IPS-NIHi7 (cell line): ENCODE data around the gene FAM81B.

Experiments
- DNase-seq: peaks from one replicate; pipeline ENCODE4 v3.0.0; 2012; ENCODE audit warnings: mixed read lengths; ENCODE audit errors: extremely low spot score

FAM81B gene

DNA sequence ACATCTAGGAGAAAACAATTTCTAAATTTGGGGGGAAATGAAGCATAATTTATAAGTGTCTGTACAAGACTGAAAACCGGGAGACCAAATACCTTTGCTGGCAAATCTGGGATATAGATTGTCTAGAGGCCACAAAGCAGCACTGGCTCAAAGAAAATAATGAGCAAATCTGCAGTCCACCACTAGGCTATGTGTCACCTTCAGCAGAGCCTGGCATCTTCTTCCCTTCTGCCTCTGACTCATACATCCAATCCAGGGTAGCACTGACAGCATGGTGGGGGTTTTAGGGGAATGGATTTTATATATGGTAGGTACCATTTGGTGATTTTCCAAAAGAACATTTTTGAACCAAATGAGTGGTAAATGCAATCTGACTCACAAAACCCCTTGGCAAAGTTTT is 12.8 kb downstream of the FAM81B start:
- no peak for DNase-seq

DNA sequence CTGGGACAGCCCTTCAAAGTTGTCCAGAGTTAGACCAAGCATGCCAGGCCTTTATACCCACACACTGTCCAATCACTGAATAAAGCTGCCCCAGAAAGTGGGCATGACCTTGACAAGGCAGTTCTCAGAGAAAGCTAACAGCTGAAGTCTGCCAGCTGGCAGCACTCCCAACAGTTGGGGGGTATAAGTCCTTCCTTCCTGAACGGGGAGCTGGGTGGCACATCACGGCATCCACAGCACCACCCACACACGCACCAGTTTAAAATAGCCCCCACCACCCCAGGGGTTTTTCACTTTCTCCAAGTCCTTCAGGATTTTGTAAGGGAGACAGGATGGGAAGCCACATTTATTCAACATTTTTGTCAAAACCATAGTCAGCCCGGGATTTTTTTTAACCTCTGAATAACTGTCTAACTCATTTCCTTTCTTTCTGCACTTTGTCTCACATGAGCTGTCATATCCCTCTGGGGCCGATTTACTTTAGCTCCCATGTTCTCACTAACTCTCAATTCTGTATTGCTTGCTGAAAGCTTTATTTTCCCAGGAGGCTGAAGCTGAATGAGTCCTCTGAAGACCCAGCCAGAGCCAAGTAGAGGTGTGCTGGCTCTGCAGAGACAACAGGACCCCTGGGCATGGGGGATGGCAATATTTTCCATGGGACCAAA is 15.4 kb downstream of the FAM81B start:
- no peak for DNase-seq

DNA sequence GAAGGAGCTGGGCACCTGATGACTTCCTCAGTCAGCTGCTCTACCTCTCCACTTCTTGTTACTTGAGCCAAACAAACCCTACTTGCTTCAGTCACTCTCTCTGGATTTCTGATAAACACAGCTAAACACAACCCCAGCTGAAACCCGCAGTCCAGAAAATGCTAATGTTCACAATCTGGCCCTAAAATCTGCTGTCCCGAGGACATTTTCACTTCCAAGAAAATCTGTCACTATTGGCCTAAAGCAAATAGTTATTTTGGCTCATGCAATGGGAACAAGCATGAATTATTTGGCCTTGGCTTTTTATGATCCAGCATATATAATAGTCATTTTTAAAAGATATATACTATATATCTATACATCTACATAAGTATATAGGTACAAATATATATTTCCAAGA is 19.1 kb downstream of the FAM81B start:
- DNase-seq, result no peak

DNA sequence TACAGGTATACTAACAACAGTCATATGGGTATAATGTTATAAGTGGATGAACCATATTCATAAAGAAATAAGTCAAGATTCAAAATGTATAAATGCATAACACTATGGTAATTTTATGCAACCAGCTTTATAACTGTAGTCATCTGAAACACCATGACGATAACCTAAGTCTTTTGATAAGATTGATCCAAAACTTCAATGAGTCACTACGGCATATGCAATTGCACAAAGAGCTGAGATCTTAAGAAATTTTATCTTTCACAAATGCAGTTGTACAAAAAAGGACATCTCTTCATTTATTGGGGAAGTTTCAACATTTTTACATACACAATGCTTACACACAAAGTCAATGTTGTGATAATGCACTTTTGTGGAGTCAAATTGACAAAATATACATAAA is 20.3 kb downstream of the FAM81B start:
- no peak for DNase-seq

DNA sequence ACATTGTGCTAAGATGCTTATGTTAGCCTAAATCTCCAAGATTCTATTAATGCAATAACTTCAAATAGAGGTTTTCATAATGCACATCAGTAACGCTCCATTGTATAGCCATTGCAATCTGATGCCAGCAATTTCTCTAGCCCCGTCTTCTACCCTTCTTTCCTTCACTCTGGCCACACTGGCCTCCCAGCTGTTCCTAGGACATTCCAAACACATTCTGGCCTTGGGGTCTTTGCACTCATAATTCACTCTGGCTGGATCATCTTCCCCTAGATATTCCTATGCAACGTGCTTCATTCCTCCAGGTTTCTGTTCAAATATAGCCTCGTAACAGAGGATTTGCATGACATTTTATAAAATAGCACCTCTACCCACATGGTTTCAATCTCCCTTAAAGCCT is 23.3 kb downstream of the FAM81B start:
- DNase-seq, result no peak

DNA sequence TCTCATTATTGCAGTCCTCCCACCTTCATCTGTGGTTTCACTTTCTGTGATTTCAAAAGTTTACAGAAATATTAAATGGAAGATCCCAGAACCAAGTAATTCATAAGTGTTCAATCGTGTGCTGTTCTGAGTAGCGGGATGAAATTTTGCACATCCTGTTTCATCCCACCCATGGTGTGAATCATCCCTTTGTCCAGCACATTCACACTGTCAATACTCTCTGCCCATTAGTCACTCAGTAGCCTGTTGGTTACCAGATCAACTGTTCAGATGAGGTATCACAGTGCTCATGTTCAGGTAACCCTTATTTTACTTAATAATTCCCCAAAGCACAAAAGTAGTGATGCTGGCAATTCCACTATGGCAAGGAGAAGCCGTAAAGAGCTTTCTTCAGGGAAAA is 26.8 kb downstream of the FAM81B start:
- DNase-seq, result no peak

DNA sequence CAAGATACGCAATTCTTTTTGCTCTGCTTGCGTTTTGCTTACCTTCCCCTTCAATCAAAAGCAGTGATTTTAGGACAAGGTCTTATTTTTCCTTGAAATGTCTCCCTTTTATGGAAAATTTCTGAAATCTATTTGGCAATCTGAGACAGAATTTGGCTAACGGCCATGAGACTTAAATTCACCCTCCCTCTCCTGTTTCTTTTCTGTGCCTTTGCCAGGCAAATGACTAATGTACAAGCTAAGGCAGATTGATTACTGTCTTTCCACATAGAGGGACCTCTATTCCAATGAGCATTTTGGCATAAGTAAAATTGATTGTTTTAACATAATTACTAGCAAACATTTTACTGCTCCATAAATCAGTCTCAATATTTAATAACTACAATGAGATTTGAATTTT is 31.7 kb downstream of the FAM81B start:
- DNase-seq, result no peak

DNA sequence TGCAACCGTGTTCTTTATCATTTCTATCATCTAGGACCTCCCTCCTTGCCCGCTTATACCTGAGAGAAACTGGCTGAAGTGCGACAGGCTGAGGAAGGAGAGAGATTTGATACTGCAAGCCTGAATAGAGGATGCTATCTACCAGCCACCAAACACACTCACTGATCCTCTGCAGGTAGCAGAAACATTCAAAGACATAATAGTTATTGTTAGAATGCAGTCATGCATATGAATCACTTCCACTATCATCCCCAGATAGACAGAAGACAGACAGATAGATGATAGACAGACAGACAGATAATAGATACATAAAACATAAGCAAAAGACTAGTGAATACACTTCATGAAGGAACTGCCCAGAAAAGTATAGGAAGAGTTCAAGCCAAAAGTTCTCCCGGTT is 32.9 kb downstream of the FAM81B start:
- DNase-seq, result no peak

DNA sequence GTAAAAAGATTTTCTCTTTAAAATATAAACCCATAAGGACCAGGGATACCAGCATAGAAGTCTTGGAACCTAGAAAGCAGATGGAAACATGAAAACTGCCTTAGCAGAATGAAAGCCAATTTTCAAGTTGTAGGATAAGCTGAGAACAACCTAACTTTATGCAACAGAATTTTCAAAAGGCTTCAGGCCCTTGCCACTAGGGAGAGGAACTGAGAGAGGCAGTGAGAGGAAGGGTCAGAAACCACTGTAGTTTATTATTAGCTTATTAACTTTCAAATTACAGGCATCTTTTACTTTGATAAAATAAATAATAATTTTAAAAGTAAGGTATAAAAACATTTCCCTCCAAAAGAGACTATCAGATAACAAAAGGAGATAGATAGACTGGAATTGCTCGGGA is 33.4 kb downstream of the FAM81B start:
- DNase-seq, result no peak

DNA sequence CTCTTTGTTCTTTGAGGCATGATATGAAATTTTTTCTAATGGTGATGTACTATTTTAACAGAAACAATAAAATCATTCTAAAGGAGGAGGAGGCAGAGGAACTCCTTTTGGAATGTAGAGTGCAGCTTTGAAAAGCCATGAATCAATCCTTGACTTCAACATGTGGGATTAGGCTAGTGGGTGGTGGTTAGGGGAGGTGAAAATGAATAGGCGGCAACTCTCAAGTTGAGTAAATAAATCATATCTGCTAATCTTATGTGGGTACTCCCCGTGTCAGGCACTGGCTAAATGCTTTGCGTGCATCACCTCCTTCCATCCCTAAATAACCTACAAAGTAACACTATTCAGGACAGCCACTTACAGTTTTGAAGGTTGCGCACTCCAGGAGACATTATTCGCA is 35.1 kb downstream of the FAM81B start:
- DNase-seq, result no peak

DNA sequence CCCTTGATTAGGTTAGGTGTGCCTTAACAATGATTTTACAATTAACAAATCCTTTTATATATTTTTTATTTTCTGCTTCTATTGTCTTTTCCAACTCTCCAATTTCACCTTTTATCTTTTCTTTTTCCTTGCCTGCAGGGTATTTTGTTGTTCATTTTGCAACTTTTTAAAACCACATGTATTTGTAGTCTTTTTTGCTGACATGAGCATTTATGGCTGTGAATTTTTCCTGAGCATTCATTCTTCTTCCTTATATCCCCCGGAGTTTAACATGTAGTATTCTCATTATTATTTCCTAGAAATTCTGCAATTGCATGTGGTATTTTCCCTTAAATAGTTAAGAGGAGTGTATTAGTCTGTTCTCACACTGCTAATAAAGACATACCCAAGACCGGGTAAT is 41.6 kb downstream of the FAM81B start:
- no peak for DNase-seq

DNA sequence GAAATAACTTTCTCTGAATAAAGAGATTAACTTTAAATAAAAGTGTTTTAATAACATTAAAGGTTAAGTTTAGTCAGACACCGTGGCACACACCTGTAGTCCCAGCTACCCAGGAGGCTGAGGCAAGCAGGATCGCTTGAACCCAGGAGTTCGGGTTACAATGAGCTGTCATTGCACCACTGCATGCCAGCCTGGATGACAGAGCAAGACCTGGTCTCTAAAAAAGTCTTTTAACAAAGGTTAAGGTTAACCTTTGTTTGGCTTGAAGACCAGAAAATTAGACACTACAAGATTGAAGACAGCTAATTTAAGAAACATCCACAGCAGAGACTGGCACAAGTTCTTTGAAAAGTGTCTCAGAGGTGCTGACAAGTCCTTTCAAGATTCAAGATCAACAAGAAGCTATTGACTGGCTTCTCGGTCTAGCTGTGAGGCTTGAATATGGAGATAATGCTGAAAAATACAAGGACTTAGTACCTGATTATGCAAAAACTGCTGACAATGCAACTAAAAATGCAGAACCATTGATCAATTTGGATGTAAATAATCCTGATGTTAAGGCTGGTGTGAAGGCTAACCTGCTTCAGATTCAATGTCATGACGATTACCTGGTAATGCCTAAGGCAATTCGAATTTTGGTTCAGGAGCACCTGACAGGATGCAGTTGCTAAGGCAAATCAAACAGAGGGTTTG is 48.8 kb downstream of the FAM81B start:
- DNase-seq, result peak; percentile 32

DNA sequence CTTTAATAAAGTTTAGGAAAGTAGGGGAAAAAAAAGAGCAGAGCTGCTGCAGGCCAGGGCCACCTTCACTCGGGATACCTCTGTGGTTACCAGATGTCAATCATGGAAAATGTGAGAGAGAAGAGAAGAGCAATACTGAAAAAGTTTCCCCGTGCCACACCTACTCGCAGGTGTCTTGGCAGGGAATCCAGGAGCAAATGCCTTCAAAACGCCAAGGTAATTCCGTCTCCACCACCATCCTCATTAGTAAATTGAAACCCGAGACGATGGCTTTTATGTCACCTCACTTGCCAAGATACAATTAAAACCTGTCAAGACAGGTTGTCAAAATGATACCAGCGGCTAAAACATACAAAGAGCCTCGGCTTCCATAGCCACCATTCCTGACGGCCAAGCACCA is 49.7 kb downstream of the FAM81B start:
- DNase-seq, result peak; percentile 17

DNA sequence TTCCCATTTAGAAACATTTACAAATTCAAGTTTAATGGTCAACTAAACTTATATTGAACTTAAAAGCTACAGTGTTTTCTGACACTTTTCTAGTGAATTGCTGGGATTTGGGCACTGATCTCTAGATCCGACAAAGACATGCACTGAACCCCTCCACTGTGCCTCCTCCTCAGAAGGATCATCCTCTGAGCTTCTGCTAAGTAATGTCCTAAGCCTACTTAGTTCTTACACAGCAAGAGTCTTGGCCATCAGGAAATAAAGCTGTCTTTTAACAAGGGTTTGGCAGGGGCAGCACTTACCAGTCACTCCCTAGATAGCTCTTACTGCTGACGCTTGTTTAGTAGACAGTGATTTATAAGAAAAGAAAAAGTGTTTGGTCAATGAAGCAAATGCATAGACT is 50.5 kb downstream of the FAM81B start:
- DNase-seq, result no peak

DNA sequence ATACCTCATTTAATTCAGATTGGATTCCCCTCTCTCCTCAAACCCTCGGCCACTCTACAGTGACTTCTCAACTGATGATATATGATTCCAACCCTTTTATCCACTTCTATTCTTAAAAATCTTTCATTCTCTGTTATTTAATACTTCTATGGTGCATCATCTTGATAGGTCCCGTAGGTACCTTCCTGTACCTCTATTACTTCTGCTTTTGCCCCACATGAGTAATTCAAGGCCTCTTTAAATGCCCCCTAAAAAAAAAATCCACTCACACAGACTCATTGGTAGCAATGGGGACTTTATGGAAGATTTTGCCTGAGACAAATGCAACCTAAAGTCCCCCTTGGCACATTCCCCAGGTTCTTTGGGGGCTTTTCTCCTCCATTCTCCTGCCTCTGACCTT is 54.3 kb downstream of the FAM81B start:
- DNase-seq, result no peak

DNA sequence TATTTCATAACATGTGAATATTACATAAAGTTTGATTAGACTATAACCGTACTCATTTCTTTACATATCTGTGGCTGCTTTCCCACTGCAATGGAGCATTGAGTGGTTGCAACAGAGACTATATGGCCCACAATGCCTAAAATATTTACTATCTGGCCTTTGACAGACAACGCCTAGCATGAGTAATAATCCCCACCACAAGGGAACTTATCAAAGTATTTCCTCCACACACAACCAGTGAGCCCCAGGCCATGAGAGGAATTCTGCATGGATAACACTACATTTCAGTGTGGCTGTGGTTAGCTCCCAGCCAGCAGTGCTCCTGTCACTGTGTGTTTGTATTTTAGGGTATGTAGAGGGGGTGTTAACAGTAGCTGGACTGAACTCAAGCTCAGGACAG is 54.8 kb downstream of the FAM81B start:
- no peak for DNase-seq

DNA sequence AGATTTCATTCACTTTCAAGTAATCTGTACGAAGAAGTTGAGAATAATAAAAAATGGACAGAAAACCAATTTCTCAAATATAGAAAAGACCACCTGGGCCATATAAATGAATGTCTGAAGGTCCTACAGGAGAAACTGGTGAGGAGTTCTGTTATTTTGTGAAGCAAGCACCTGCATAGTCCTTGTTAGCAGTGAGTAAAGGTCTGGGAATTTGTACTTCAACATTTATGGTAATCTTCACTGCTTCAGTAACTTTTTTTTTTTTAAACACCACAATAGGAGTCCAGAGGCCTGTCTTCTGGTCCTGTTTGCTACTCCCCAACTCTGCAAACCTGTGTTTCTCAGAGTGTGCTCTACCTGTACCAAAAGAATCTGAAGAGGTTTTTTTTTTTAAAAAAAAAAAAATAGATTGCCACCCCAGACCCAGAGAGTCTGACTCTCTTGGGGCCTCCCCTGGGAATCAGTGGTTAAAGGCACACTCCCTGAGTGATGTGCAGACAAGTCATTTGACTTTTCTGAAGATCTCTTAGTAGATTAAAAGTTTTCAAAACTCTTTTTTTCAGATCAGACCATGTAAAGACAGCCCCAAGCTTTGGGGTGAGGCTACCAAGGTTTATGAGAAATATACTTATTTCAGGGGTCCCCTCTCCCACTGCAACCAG is 55.5 kb downstream of the FAM81B start:
- DNase-seq, result no peak

DNA sequence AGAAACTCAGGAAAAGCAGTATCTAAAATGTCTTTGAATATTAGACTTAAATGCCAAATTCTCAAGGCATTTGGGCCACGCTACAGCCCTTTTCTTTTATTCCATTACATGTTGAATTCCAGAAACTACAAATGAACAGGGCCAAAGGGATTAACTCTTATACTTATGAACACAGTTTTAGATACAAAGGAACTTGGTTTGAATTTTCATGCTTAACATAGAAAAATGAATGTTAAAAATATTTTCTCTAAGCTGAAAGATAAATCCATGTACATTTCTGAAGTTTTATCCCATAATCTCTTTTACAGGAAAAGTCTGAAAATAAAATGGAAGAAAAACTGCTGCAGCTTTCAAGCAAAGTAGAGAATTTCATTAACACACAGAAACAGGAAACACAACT is 56.8 kb downstream of the FAM81B start:
- DNase-seq, result no peak

DNA sequence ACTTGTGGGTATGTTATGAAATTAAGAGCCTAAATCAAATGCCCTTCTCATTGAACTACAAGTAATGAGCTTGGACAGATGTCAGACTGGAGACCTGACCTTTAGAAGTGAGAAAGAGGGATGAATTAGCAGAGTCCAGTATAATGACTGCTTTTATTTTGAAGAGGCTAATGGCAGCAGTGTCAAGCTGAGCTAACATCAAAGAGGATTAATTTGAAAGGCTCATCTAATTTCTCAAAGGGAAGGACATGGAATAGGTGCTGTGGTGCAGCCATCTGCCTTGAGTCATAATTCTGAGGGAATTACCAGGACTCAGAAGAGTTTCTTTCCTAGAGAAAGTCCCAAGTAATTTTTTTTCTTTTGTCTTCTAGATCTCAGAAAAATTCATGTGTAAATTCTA is 57.6 kb downstream of the FAM81B start:
- DNase-seq, result no peak

DNA sequence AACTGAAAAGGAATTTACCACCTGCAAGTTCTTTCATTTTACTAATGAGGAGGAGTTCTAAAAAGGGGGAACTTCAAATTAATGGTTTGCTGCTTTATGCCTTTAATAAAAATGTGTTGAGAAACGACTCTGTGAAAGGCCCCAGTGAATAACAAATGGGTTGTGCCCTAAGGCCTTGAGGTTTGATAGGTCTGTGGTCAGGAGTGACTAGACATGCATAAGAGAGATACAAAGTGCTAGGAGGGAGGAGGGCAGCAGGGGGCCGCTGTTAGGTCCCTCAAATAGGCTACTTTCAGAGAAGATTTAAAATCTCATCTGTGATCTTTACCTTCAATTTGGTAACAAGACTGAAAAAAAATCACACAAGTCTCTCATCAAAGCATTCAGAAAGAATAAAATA is 58.3 kb downstream of the FAM81B start:
- DNase-seq, result no peak

DNA sequence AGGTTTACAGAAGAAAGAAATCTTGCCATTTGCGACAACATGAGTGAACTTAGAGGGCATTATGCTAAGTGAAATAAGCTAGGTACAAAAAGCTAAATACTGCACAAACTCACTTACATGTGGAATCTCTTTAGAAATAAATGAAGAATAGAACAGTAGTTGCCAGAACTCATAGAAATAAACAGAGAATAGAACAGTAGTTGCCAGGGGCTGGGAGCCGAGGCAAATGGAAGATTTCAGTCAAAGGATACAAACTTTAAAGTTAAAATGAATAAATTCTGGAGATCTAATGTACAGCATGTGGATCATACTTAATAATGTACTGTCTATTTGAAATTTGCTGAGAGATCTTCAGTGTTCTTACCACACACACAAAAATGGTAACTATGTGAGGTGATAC is 63.4 kb downstream of the FAM81B start:
- DNase-seq, result no peak

DNA sequence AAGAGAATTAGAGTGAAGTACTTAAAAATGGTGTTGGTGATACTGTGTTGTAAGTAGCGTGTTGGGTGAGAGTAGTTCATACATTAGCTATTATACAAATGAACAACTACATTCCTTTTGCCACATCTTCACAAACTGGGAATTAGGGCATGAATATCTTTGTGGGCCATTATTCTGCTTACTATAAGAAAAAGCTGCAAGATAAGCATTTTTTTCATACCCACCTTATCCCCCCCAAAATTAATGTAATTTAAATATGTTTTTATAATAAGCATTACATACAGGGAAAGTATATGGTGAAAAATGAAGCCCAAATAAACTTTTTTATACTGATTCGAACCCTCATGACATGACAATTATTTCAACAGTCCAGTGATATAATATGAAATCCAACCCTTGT is 69.5 kb downstream of the FAM81B start:
- DNase-seq, result no peak

DNA sequence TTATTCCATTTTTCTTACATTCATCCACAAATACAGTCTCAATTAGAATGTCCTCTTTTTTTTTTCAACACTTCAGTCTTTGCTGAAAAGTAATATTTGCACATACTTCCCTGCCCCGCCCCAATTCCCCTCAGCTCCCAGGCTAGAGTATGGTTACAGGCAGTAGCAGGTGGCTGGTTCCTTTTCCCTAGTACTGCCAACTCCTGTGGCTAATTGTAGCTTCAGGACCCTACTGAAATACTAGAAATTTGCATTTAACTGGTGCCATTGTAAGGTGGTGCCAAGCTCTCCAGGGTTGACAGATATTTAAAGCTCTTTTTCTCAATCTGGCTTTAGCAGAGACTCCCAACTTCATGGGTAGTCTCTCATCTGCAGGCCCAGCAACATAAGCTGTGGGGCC is 80.3 kb downstream of the FAM81B start:
- DNase-seq, result no peak
